ENCODE measurements around the gene TPGS2.

DNA sequence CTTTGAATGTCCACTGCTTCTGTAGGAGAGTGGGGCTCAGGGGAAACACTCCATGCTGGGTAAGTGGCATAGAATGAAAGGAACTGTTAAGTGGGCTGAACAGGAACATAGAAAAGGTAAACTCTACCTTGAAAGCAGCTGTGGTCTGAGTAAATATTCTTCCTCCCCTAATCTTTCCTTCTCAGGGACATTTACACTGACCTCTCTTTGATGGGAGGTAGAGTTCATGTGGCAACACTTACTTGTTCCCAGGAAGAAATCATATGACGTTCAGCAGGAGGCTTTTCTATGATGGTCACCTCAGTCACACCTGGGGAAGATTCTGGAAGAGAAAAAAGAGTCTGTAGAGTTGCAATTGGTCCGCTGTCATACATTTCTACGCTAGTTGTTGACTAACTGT is 10.2 kb downstream of the TPGS2 start:
- TF ChIP-seq, protein P1, sequence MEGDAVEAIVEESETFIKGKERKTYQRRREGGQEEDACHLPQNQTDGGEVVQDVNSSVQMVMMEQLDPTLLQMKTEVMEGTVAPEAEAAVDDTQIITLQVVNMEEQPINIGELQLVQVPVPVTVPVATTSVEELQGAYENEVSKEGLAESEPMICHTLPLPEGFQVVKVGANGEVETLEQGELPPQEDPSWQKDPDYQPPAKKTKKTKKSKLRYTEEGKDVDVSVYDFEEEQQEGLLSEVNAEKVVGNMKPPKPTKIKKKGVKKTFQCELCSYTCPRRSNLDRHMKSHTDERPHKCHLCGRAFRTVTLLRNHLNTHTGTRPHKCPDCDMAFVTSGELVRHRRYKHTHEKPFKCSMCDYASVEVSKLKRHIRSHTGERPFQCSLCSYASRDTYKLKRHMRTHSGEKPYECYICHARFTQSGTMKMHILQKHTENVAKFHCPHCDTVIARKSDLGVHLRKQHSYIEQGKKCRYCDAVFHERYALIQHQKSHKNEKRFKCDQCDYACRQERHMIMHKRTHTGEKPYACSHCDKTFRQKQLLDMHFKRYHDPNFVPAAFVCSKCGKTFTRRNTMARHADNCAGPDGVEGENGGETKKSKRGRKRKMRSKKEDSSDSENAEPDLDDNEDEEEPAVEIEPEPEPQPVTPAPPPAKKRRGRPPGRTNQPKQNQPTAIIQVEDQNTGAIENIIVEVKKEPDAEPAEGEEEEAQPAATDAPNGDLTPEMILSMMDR (IDR thresholded peaks at IDR 0.05 in 2 of 3, conservative IDR thresholded peaks at IDR 0.05 in 1 of 3; ENCODE audit: borderline replicate concordance in 1 of 3, insufficient read depth in 1 of 3, low read depth in 2 of 3, low read length in 2 of 3) = no peak
- TF ChIP-seq RAD21 (IDR thresholded peaks at IDR 0.05; ENCODE audit: low read depth) (no peak), POLR2AphosphoS5 (IDR thresholded peaks at IDR 0.05; ENCODE audit: low read depth, low read length) (no peak), ATF3 (IDR thresholded peaks at IDR 0.05) (no peak), ZBTB33 (IDR thresholded peaks at IDR 0.05; ENCODE audit: extremely low read depth, insufficient replicate concordance, low read length) (no peak), SRF (IDR thresholded peaks at IDR 0.05; ENCODE audit: low read depth) (no peak), ZFX (IDR thresholded peaks at IDR 0.05) (no peak), POLR2A (IDR thresholded peaks at IDR 0.05; ENCODE audit: borderline replicate concordance, extremely low read depth, insufficient read depth, insufficient read length) (no peak)
- TF ChIP-seq, protein P2, sequence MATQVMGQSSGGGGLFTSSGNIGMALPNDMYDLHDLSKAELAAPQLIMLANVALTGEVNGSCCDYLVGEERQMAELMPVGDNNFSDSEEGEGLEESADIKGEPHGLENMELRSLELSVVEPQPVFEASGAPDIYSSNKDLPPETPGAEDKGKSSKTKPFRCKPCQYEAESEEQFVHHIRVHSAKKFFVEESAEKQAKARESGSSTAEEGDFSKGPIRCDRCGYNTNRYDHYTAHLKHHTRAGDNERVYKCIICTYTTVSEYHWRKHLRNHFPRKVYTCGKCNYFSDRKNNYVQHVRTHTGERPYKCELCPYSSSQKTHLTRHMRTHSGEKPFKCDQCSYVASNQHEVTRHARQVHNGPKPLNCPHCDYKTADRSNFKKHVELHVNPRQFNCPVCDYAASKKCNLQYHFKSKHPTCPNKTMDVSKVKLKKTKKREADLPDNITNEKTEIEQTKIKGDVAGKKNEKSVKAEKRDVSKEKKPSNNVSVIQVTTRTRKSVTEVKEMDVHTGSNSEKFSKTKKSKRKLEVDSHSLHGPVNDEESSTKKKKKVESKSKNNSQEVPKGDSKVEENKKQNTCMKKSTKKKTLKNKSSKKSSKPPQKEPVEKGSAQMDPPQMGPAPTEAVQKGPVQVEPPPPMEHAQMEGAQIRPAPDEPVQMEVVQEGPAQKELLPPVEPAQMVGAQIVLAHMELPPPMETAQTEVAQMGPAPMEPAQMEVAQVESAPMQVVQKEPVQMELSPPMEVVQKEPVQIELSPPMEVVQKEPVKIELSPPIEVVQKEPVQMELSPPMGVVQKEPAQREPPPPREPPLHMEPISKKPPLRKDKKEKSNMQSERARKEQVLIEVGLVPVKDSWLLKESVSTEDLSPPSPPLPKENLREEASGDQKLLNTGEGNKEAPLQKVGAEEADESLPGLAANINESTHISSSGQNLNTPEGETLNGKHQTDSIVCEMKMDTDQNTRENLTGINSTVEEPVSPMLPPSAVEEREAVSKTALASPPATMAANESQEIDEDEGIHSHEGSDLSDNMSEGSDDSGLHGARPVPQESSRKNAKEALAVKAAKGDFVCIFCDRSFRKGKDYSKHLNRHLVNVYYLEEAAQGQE (IDR thresholded peaks at IDR 0.05; ENCODE audit: low read depth) = no peak

All from HCT116 (cell line).